Activated T-cell treated with anti-CD3 and anti-CD28 coated beads for 1 hour (primary cell): ENCODE data around the gene HSPA6.
"Not testable (repeated sequence)": the region's sequence is repeated elsewhere in the genome, so short reads cannot be mapped to it uniquely, and the experiment has no call there.

Source experiments
- DNase-seq: peaks from one replicate; pipeline ENCODE4 v3.0.0-alpha.2; 2020; ENCODE audit warnings: low read depth

HSPA6 gene

DNA sequence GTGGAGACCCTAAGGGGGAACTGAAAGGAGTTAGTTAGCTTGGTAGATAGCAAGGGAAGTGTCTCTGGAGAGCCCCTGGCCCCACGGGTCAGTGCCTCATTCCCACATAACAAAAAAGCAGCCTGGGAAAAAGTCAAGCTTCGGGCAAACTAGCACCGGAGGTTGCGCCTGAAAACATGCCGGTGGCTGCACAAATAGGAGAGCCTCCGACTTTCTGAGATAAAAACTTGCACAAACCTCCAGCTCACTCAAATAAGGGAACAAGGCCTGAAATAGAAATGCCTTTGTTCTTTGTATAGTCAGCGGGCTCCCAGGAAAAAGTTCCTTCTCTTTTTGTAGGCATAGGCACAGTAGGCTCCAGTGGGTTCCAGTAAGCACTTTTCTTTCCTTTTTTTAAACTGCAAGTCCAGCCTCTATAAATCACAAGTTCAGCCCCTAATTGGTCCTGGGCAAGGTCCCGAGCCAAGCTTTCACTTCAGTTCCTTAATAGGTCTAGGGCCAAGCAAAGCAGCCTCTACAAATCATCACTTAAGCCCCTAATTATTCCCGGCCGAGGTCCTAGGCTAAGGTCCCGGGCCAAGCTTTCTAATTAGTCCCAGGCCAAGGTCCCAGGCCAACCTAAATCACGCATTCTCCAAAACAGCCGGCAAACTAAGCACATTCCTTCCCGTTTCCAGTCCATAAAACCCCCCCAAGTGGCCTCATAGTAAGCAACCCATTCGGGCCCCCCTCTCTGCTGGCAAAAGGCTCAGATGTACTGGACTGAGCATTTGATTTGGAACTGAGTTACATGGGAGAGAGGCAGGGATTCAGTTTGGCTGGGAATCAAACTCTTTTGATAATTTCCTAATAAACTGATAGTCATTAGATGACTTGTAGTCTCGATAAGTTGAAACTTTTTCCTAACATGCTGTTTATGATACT lies 8.6 kb downstream of the HSPA6 start:
- not testable (repeated sequence) for DNase-seq

DNA sequence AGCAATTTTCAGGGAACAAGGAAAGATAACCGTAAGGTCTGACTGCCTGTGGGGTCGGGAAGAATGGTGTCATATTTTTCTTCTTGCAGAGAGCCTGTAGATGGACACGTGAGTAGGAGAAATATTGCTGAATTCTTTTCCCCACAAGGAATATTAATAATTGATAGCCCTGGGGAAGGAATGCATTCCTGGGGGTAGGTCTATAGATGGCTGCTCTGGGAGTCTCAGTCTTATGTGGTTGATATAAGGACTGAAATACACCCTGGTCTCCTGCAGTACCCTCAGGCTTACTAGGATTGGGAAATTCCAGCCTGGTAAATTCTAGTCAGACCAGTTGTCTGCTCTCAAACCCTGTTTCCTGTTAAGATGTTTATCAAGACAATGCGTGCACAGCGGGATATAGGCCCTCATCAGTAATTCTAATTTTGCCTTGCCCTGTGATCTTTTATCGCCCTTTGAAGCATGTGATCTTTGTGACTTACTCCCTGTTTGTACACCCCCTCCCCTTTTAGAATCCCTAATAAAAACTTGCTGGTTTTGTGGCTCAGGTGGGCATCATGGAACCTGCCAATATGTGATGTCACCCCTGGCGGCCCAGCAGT lies 12.8 kb downstream of the HSPA6 start:
- DNase-seq, result not testable (repeated sequence)

DNA sequence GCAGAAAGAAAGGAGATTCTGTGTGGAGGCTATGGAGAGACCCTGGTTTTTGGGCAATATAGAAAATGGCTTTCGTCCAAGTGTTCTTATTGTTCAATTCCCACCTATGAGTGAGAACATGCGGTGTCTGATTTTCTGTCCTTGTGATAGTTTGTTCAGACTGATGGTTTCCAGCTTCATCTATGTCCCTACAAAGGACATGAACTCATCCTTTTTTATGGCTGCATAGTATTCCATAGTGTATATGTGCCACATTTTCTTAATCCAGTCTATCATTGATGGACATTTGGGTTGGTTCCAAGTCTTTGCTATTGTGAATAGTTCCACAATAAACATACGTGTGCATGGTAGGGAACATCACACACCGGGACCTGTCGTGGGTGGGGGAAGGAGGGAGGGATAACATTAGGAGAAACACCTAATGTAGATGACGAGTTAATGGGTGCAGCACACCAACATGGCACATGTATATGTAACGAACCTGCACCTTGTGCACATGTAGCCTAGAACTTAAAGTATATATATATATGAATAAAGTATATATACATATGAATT lies 14.7 kb downstream of the HSPA6 start:
- not testable (repeated sequence) for DNase-seq

DNA sequence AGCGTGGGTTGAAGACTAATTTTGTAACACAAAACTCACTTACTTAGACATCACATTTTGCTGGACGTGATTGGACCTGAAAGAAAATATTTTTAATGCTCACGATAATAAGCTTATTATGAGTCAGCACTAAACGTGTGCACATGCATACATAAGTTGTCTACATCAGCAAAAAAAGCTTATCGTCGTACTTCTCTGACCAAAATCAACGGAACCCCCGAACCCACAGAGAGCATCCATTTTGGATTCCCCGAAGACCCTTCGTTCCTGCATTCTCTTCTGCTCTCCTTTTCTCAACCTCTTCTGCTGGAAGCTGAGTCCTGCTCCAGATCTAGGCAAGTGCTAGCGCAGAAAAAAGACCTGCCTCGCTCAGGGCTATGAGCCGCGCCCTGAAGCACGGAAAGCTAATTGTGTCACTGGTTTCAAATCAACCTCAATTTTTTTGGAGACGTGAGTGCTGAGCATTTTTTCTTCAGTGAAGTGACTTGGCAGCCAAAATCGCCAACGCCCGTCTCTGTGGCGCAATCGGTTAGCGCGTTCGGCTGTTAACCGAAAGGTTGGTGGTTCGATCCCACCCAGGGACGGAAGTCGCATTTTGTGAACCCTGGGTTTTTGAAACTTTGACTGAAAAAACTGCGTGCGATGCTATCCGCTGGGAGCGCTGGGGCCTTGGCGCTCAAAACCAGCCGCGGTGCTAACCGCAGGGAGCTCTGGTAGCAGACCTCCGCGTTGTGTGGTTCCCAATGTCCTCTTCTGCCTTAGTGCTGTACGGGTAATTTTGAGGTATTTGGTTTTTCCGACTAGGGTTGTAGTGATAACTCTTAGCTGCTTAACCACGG lies 15.6 kb downstream of the HSPA6 start:
- DNase-seq, result peak; percentile 95

DNA sequence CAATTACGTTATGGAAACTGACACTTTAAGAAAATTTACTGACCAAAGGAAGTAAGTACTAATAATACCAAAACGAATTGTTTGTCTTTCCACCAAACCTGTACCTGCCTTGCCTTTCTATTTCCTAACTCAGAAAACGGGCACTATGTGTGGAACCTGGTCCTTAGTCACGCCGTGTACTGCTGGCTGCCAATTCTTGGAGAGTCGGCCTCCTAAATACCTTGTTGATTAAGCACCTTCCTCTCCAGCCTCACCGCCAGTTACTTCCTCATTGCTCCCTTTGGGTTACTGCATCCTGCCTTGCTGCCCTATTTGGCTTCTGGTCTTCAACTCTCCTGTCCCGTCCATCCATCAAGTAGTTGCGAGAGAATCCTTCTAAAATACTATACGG lies 16.2 kb downstream of the HSPA6 start:
- DNase-seq, result not testable (repeated sequence)

DNA sequence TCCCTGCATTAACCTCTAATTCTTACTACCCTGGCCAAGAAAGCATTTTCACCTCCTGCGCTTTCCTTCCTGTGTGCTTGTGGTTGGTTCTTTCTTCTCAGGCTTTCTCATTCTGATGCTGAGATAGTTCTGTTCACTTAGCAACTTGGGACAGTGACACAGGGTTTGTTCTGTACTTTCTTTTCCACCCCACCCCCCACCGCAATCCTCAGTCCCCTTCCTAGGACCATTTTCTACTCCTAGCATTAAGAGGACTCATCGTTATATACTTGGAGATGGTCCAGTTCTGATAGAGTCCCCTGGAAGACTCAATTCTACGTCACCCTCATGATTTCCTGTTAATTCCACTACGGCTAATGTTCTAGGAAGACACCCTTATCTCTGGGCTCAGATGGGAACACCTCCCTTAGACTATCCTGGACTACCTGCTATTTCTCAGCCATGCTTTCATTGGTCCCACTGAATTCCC lies 17.8 kb downstream of the HSPA6 start:
- not testable (repeated sequence) for DNase-seq

DNA sequence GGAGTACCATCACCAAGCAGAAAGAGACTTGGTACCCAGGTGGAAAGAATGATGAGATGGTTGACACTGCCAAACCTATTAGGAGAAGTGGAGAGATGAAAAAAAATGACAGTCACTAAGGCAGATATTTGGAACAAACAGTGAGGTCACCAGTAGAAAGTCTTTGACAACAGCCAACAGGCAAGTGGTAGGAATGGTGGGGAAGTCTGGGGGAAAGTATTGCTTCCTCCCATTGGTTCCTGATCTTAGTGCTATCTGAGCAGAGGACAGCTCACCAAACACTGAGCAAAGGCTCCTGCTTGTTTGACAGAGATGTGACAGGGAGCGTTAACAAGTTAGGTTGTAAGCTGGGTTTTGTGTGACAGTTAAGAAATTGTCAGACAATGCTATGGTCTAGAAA lies 18.8 kb downstream of the HSPA6 start:
- DNase-seq, result not testable (repeated sequence)

DNA sequence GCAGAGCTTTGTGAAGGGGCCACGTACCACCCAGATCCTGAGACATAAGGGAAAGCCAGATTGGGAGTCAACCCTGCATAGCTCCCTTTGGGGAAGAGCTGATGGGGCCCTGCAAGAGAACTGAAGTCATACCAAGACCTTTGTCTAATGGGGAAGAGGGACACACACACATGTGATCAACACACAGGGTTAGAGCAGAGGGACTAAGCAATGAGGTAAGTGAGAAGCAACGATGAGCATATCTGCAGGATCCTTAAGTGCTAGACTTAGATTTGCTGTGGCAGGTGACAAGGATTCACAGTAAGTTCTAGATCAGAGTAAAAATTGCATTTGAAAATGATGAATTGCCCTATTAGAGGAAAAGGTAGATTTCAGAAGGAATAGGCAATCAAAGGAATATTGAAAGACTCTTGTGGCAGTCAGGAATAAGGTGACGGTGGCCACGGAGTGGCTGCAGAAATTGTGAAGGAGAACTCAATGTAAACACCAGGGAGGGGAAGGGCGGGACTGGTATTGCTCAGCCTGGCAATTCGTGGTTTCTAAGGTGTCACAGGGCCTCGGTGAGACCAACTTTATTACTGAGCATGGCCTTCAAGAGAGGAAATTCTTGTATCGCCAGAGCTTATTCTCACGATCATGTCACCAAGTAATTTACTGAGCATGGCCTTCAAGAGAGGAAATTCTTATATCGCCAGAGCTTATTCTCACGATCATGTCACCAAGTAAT lies 20.8 kb downstream of the HSPA6 start:
- not testable (repeated sequence) for DNase-seq

DNA sequence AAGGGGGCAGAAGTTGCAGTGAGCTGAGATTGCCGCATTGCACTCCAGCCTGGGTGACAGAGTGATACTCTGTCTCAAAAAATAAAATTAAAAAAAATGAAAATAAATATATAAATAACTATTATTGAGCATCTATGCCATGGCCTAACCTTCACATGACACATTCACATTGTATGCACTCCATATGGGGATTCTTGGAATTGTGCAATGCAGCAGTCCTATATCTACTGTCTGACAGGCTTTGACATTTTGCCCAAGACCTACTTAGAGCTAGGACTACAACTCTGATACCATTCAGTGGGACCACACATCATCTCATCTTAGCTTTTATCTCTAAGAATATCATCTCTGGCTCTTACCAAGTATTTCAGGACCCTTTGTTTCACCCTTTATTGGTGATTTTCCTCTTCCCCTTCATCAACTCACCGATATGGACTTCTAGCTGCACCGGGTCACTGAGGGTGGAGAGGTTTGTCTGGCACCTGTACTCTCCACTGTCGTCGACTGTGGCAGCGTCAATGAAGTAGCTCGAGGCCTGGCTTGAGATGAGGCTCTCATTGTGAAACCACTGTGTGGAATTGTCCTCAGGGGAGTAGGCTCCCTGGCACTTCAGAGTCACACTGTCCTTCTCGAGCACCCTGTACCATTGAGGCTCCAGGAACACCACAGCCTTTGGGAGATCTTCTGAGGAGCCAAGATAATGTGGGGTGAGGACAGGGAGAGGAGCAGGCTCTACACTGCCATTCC lies 23.8 kb downstream of the HSPA6 start:
- DNase-seq, result not testable (repeated sequence)

DNA sequence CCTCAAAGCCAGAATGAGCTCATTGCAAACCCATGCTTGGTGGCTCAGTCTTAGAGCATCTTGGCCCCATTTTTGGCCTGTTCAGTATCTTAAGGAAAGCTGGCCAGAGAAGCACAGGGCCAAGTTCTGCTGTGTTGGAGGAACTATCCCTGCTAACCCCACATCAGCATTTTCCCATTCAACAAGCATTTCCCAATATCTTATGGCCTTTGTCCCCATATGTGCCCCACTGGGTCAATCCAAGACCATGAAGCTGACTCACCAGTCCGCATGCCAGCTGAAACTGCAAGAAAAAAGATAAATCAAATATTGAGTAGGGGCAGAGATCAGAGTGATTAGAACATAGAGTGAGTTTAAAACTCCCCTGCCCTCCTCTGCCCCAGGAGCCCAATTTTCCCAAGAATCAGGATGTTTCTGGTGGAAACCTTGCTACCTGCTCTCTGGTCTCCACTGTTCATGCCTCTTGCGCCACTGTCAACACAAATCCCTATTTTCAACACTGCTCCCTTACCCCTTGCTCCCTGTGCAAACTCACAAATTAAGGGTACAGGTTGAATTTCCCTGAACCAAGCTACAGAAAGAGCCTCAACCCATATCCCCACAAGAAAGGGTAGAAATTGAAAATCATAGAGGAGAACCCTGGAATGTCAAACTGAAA lies 24.5 kb downstream of the HSPA6 start:
- DNase-seq, result not testable (repeated sequence)

DNA sequence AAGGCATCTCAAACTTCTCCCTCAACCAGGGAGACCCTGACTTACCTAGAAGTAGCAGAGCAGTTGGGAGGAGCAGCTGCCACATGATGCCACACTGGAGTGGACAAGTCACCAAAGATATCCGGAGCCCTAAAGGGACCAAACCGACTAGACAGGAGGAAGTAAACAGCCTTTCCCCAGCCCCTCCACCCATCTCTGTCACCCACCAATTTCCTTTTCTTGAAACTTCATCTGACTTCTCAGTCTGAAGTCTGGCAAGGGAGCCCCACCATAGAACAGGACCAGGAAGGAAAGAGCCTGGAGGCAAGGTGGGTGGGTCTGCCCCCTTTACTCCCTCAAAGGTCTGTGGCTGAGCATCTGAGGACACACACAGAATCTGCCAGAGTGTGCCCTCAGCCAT lies 25.3 kb downstream of the HSPA6 start, which contains the start of gene FCGR3A:
Gene FCGR3A (minus strand): TSS at position 167 of the 400 bp plus-strand sequence. CDS start 82 bp downstream, at position 85.
- DNase-seq, result no peak

DNA sequence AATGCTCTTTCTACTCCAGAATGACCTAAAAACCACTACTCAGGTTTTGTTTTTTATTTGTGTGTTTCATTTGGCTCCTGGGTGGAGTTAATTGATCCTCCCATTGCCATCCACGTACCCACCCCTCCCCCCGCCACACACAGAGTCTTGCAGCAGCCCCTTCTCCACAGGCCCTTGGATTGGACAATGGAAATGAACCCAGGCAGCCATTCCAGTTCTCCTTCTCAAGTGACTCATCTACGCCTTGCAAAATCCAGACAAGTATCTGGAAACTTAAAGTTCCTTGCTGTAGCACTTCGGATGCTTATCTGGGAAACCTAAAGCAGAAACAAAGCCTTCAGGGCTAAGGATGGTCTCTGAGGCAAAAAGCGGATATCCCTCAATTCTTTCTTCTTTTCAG lies 26.6 kb downstream of the HSPA6 start:
- DNase-seq, result not testable (repeated sequence)

DNA sequence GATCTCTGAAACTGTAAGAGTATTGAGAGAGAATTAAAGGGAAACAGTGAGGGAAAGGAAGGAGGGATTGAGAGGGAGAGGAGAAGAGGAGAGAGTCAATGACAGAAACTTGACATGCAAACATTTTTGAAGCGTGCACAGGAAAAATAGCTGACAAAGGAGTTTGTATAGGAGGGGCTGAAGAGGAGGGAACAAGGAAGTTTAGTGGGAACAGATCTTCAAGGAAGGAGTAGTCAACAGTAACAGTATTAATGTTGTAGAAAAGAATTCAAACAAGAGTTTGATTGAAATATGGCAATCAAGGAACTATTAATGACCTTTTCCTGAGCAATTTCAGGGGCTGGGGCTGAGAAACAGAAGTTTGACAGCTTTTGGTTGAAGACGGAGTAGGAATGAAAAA lies 29.3 kb downstream of the HSPA6 start:
- not testable (repeated sequence) for DNase-seq

DNA sequence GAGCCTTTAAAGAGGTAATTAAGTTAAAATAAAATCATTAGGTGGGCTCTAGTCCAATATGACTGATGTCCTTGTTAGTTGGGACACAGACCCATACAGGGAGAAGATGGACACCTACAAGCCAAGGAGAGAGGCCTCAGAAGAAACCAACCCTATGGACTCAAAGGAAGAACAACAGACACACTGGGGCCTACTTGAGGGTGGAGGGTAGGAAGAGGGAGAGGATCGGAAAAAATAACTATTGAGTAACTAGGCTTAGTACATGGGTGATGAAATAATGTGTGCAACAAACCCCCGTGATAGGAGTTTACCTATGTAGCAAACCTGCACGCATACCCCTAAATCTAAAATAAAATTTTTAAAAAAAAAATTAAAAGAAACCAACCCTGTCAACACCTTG lies 30.0 kb downstream of the HSPA6 start:
- not testable (repeated sequence) for DNase-seq

DNA sequence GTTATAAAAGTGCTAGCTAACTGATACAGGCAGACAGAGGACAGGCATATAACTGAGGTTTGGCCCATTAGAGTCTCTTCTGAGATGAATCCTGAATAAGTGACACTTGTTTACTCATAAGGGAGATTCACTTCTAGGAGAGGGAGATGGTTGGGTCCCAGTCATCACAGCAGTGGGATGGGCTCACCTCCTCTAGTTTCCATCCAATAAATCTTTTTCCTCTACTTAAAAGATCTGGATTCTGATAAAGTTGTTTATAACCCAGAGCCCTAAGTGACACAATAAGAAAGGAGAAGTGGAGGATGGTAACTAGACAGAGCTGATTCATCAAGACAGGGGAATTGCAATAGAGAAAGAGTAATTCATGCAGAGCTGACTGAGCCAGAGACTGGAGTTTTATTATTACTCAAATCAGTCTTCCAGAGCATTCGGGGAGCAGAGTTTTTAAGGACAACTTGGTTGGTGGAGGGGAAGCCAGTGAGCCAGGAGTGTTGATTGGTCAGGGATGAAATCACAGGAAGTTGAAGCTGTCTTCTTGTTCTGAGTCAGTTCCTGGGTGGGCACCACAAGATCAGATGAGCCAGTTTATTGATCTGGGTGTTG lies 30.6 kb downstream of the HSPA6 start:
- DNase-seq, result not testable (repeated sequence)

DNA sequence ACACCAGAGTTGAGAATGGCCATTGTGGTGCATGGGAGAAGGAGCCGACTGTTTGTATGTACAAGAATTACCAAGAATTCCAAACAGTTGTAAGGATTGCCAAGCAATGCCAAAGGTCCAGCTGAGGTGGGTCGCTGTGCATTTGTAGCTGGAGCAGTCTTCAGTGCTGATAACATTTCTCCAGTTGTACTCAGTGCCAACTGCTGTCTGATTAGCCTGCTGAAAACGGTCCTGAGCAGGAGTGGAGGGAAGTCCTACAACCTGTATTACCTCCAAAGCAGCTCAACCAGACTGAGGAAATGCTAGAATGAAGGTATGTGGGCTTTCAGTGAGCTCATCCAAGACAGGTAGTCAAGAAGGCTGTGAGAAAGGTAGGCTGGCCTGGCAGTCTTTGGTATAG lies 31.8 kb downstream of the HSPA6 start:
- DNase-seq, result not testable (repeated sequence)

DNA sequence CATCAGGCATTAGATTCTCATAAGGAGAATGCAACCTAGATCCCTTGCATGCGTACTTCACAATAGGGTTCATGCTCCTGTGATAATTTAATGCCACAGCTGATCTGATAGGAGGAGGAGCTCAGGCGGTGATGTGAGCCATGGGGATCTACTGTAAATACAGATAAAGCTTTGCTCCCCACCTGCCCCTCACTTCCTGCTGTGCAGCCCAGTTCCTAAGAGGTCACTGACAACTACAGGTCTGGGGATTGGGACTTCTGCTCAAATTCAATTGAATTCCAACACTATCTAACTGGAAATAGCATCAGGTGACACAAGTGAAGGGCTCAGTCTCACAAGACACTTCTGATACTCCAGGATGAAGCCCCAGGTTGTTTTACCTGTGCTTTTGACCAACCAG lies 32.6 kb downstream of the HSPA6 start:
- DNase-seq, result not testable (repeated sequence)

DNA sequence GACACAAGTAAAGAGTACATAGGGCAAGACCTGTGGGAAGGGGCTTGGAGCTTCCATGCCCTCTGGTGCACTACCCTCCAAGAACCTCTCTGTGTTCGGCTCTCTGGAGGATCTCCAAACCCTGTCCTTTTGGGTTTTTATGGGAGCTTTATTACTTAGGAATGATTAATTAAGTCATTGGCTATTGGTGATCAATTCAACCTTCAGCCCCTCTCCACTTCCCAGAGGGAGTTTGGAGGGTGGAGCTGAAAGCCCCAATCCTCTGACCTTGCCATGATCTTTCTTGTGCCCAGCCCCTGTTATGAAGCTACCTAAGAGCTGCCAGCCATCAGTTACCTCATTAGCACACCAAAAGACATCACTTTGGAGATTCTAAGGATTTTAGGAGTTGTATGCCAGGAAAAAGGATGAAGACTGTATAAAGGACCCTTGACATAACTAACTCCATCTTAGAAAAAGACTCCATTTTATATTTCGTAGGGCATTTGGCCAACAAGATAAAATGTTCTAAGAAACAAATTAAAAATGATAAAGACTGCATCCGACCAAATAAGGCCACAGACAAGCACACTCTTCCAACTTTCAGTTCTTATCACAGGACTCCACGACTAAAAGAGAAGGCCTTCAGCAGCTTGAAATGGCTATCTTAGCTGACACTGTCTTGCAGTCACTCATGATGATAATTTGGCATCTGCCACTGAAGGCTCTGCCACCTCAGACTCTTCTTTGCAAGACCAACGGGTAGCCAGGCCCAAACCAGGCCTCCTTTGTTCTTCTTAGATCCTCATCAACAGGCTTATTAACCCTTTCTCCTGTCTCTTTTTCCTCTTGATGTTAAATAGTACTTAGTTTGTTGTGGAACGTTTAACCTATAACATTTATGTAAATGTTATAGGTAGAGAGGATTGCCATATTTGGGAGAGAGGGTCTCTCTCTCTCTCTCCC lies 33.4 kb downstream of the HSPA6 start:
- not testable (repeated sequence) for DNase-seq
